GM12878 (cell line): Measurements from ENCODE around the gene GRK5.

Experiments used
- CHD2 ChIP-seq: IDR thresholded peaks from 2 replicates; pipeline ENCODE4 v1.6.1; 2011; ENCODE audit warnings: low read depth, low read length, improper control_type of control experiment, borderline replicate concordance
- ESRRA ChIP-seq: IDR thresholded peaks from 2 replicates; pipeline ENCODE4 v1.6.1; 2012; ENCODE audit warnings: mild to moderate bottlenecking, low read length, improper control_type of control experiment
- FOXM1 ChIP-seq: IDR thresholded peaks from 2 replicates; pipeline ENCODE4 v1.6.1; 2012; ENCODE audit warnings: low read depth, mild to moderate bottlenecking, inconsistent platforms, low read length, moderate library complexity
- MYC ChIP-seq: IDR thresholded peaks from 2 replicates; pipeline ENCODE4 v1.6.1; 2011; ENCODE audit warnings: mild to moderate bottlenecking, low read length, moderate library complexity, inconsistent platforms; ENCODE audit not compliant: insufficient read depth, insufficient replicate concordance, insufficient read length, severe bottlenecking
- POLR2A ChIP-seq: IDR thresholded peaks from 2 replicates; pipeline ENCODE4 v1.6.1; 2011; ENCODE audit warnings: low read depth, mild to moderate bottlenecking, low read length
- POLR2AphosphoS5 ChIP-seq: IDR thresholded peaks from 2 replicates; pipeline ENCODE4 v1.6.1; 2011; ENCODE audit warnings: mild to moderate bottlenecking, low read length, inconsistent platforms

- TF ChIP-seq POLR2AphosphoS5 (no peak), FOXM1 (no peak), CHD2 (no peak), POLR2A (no peak), ESRRA (no peak), MYC (no peak)
These were observed 137.0 kb downstream of the GRK5 start for GRCh38 chr10:119344381-119344780.
